AG09309 (cell line): ENCODE data around the gene SHC2.

Experiments used
- DNase-seq: peaks from one replicate; pipeline ENCODE4 v3.0.0-alpha.2; 2010; ENCODE audit warnings: low read depth
- H3K4me3 ChIP-seq: 2 replicates; pipeline ENCODE4 v1.5.1; 2011; ENCODE audit warnings: mild to moderate bottlenecking, low read depth, low read length, moderate library complexity; ENCODE audit not compliant: control insufficient read depth
- TF ChIP-seq, protein P1 (sequence below): IDR thresholded peaks from 2 replicates; pipeline ENCODE4 v1.5.1; 2011; ENCODE audit warnings: mild to moderate bottlenecking, low read depth, low read length, inconsistent platforms; ENCODE audit not compliant: insufficient read depth, control insufficient read depth; ENCODE audit errors: missing control alignments

The SHC2 gene

GRCh38 chr19:460877-461720 is at the start of gene SHC2:
Gene SHC2, minus strand, starts transcription at chr19:461033. Its CDS starts 37 bp downstream, at chr19:460996.
- peak within 1 kb of the TSS; percentile 3 for H3K4me3 ChIP-seq
- TF ChIP-seq, protein P1, sequence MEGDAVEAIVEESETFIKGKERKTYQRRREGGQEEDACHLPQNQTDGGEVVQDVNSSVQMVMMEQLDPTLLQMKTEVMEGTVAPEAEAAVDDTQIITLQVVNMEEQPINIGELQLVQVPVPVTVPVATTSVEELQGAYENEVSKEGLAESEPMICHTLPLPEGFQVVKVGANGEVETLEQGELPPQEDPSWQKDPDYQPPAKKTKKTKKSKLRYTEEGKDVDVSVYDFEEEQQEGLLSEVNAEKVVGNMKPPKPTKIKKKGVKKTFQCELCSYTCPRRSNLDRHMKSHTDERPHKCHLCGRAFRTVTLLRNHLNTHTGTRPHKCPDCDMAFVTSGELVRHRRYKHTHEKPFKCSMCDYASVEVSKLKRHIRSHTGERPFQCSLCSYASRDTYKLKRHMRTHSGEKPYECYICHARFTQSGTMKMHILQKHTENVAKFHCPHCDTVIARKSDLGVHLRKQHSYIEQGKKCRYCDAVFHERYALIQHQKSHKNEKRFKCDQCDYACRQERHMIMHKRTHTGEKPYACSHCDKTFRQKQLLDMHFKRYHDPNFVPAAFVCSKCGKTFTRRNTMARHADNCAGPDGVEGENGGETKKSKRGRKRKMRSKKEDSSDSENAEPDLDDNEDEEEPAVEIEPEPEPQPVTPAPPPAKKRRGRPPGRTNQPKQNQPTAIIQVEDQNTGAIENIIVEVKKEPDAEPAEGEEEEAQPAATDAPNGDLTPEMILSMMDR, result no peak
- DNase-seq, result no peak

GRCh38 chr19:508204-509150 is 47.6 kb upstream of the SHC2 start:
- H3K4me3 ChIP-seq, result peak overlapping the region; percentile 82
- DNase-seq, result no peak
- TF ChIP-seq, protein P1, result no peak

- TF ChIP-seq, protein P1, result no peak
- H3K4me3 ChIP-seq, result peak within 1 kb of the TSS; percentile 82
- DNase-seq, result no peak
These were observed 46.7 kb upstream of the SHC2 start, which contains the start of gene TPGS1 for GRCh38 chr19:507286-508203. Gene TPGS1, plus strand, starts transcription at chr19:507497. Its CDS starts 10 bp downstream, at chr19:507507.

- H3K4me3 ChIP-seq, result peak overlapping the region; percentile 82
- DNase-seq, result peak; percentile 100
- TF ChIP-seq, protein P1, result peak; percentile 93
These were observed 45.8 kb upstream of the SHC2 start for GRCh38 chr19:506404-507285.

DNA sequence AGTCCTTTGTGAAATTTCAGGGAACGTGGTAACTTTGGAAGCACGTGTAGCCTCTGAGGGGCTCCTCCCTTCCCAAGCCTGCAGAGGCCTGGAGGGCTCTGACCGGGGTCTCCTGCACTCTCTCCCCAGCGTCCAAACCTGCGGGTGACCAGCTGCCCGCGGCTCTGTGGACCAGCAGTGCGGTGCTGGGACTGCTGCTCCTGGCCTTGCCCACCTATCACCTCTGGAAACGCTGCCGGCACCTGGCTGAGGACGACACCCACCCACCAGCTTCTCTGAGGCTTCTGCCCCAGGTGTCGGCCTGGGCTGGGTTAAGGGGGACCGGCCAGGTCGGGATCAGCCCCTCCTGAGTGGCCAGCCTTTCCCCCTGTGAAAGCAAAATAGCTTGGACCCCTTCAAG is 43.8 kb upstream of the SHC2 start:
- TF ChIP-seq, protein P1, result no peak
- H3K4me3 ChIP-seq, result no peak overlapping the region
- DNase-seq, result no peak
